Measurements from ENCODE around the gene ARRDC5.
A peak's percentile ranks its signal among the peaks of the same experiment; 100 is the strongest.

ARRDC5 gene

DNA sequence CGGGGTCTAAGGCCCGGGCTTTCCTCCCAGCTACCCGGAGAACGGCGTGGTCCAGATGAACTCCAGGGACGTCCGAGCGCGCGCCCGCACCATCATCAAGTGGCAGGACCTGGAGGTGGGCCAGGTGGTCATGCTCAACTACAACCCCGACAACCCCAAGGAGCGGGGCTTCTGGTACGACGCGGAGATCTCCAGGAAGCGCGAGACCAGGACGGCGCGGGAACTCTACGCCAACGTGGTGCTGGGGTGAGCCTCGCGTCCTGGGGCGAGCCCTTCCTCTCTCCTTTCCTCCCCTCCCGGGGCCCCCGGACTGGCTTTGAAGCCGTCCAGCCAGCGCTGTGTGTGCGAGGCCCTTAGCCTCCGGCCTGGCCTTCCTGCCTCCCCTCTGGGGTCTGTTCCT, 30.0 kb upstream of the ARRDC5 start:
- DNase-seq (ENCODE audit: low read depth): no peak
- no peak overlapping the region for H3K4me3 ChIP-seq (ENCODE audit: low read depth, low read length)

DNA sequence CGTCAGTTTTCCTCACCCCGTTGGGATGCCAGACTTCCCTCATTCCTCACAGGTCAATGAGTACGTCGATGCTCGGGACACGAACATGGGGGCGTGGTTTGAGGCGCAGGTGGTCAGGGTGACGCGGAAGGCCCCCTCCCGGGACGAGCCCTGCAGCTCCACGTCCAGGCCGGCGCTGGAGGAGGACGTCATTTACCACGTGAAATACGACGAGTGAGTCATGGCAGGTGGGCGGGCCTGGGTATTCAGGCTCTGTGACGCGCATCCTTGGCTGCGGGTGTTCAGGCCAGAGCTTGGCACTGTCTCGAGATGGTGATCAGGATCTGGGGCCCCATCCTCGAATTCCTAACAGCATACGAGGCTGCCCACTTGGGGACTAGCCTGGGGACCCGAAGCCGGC, 28.0 kb upstream of the ARRDC5 start:
- DNase-seq (ENCODE audit: low read depth): no peak
- H3K4me3 ChIP-seq (ENCODE audit: low read depth, low read length): no peak overlapping the region
- TF ChIP-seq, protein P1, sequence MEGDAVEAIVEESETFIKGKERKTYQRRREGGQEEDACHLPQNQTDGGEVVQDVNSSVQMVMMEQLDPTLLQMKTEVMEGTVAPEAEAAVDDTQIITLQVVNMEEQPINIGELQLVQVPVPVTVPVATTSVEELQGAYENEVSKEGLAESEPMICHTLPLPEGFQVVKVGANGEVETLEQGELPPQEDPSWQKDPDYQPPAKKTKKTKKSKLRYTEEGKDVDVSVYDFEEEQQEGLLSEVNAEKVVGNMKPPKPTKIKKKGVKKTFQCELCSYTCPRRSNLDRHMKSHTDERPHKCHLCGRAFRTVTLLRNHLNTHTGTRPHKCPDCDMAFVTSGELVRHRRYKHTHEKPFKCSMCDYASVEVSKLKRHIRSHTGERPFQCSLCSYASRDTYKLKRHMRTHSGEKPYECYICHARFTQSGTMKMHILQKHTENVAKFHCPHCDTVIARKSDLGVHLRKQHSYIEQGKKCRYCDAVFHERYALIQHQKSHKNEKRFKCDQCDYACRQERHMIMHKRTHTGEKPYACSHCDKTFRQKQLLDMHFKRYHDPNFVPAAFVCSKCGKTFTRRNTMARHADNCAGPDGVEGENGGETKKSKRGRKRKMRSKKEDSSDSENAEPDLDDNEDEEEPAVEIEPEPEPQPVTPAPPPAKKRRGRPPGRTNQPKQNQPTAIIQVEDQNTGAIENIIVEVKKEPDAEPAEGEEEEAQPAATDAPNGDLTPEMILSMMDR (conservative IDR thresholded peaks at IDR 0.05; ENCODE audit: low read depth, low read length): no peak

More for the DNA sequence above, 30.0 kb upstream of the ARRDC5 start:
- TF ChIP-seq, protein P1 (conservative IDR thresholded peaks at IDR 0.05; ENCODE audit: low read depth, low read length): no peak

DNA sequence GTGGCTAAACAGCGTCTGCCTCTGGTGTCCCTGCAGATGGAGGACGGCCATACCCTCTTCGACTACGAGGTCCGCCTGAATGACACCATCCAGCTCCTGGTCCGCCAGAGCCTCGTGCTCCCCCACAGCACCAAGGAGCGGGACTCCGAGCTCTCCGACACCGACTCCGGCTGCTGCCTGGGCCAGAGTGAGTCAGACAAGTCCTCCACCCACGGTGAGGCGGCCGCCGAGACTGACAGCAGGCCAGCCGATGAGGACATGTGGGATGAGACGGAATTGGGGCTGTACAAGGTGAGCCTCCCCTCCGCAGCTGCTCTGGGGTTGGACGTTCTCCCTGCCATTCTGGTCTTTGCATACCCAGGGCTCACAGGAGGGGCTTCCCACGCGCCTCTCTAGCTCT, 26.5 kb upstream of the ARRDC5 start:
- H3K4me3 ChIP-seq (ENCODE audit: low read depth, low read length): no peak overlapping the region
- peak; percentile 65 for DNase-seq (ENCODE audit: low read depth)
- TF ChIP-seq, protein P1 (conservative IDR thresholded peaks at IDR 0.05; ENCODE audit: low read depth, low read length): no peak

DNA sequence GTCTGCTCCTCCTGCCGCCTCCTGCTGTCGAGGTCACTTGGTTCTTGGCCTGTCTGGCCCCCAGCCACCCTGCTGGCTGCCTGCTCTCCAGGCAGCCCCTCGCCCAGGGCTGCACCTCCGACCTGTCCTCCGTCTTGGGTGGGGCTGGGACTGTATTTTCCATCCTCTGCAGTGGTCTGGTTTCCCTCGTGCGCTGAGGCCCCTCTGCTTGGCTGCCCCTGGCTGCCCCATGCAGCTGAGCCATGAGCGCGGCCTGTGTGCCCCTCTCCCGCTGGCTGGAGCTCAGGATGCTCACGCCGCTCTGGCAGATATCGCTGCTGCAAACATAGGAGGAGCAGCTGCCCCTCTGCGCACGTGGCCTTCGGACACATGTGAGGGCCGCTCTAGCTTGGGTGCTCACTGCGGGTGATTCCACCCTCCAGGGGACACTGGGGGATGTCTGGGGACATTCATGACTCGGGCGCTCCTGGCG, 20.6 kb upstream of the ARRDC5 start:
- no peak for DNase-seq (ENCODE audit: low read depth)
- H3K4me3 ChIP-seq (ENCODE audit: low read depth, low read length): no peak overlapping the region
- TF ChIP-seq, protein P1 (conservative IDR thresholded peaks at IDR 0.05; ENCODE audit: low read depth, low read length): no peak

DNA sequence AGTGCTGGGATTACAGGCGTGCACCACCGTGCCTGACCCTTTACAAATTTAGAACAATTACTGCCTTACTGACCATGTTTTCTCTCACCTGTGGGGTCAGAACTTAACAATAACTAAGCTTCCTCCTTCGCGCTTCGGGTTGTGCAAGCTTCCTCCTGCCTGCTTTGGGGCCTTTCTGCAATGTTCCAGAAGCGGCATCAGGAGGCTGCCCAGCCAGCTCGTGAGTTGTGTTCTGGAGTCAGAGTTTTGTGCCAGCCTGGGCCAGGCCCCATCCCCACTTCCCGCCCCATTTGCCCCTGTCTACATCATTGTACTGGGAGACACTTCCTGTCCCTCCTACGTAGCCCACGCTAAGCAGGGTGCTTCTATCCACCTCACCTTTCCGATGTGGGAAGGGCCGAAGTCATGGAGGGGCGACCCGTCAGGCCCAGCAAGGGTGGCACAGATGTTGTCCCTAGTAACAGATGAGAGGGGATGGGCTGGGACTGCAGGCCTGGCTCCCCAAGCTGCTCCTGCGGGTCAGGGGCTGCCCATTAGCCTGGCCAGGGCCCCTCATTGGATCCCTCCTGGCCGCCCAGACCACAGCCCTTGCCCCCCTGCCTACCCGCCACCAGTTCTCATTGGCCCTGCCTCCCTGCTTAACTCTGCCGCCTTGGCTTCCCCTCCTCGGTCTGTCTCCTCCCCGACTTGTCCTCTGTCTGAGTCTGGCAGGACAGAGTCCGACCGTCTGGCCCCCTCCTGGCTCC, 20.0 kb upstream of the ARRDC5 start:
- H3K4me3 ChIP-seq (ENCODE audit: low read depth, low read length): no peak overlapping the region
- TF ChIP-seq, protein P1 (conservative IDR thresholded peaks at IDR 0.05; ENCODE audit: low read depth, low read length): no peak
- peak; percentile 52 for DNase-seq (ENCODE audit: low read depth)

DNA sequence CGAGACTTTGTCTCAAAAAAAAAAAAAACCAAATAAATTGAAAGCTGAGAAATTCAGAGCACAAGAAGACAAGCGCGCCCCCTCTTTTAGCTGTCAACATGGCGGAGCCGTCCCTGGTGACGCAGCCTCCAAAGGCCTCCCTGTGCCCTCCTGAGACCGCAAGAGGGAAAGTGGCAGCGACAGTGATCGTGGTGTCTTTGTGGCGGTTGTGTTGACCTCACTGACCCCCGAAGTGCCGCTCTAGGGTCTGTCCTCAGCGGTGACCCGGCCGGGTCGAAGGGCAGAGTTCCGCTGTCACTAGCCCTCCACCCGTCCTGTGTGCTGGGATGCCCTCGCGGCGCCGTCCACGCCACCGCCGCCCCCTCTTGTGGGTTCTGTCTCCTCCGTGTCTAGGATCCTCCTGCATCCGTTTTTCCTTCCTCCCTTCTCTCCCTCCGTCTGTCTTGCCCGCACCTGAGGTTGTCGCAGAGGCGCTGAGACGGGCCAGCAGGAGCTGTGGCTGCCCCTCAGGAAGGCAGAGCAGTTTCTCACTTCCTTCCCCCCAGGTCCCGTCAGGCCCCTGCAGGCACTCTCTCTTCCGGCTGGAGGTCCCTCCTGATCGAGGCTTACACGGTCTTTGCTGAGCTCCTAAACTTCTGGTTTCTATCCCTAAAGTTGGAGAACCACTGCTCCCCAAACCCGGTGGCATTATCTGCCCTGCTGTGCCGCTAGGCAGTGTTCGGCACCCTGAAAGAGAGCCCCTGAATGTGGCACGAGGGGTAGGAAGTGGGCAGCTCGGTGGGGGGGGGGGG, 13.8 kb upstream of the ARRDC5 start:
- no peak for DNase-seq (ENCODE audit: low read depth)
- H3K4me3 ChIP-seq (ENCODE audit: low read depth, low read length): no peak overlapping the region
- TF ChIP-seq, protein P1 (conservative IDR thresholded peaks at IDR 0.05; ENCODE audit: low read depth, low read length): no peak

All from choroid plexus epithelial cell (primary cell).